Measurements from ENCODE around the gene IL17C.

DNA sequence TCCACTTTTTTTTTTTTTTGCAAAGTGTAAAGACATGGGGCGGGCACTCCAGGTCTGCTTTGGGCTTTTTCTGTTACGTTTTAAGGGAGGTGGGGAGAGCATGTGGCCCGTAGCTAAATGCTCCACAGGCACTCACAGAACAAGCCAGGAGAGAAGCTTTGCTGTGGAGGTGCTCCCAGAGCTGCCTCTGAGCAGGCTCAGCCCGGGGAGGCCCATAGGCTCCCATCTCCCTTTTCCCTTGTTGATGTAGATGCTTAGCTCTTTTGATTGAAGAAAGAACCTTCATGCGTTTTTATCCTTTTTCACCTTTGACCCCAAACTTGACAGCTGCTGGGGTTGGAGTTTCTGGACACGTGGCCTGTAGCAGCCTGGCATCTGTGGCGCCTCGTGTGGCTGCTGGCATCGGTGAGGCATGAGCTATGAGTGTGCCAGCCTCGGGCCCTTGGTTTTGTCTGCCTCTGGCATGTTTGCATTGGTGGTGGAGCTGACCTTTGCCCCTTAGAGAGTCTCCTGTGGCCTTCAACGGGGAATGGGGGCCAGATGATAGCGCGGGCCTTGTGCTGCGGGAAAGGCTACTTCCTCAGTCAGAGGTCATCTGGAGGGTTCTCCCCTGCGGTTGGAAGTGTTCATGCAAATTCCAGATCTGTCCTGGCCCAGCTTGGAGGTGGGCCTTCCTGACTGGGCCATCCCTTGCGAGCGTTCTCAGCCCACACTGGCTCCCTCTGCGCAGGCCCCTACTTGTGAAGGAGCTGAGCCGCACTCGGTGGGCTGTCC, 20.0 kb upstream of the IL17C start:
- TF ChIP-seq, protein P1, sequence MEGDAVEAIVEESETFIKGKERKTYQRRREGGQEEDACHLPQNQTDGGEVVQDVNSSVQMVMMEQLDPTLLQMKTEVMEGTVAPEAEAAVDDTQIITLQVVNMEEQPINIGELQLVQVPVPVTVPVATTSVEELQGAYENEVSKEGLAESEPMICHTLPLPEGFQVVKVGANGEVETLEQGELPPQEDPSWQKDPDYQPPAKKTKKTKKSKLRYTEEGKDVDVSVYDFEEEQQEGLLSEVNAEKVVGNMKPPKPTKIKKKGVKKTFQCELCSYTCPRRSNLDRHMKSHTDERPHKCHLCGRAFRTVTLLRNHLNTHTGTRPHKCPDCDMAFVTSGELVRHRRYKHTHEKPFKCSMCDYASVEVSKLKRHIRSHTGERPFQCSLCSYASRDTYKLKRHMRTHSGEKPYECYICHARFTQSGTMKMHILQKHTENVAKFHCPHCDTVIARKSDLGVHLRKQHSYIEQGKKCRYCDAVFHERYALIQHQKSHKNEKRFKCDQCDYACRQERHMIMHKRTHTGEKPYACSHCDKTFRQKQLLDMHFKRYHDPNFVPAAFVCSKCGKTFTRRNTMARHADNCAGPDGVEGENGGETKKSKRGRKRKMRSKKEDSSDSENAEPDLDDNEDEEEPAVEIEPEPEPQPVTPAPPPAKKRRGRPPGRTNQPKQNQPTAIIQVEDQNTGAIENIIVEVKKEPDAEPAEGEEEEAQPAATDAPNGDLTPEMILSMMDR (IDR thresholded peaks at IDR 0.05) = peak; percentile 45
- TF ChIP-seq ZFX (IDR thresholded peaks at IDR 0.05; ENCODE audit: borderline replicate concordance) = no peak

Data from 22Rv1 (cell line).